Measurements from ENCODE around the gene SPOCK1. TPM values are rescaled to one million over a fixed set of nuclear protein-coding genes. Genes with fewer than 3 reads are reported as not detected.

SPOCK1 gene
- total and polyA plus RNA-seq, 2 experiments from 2014 or later = 8.2 to 10.5 TPM

- Mint-ChIP-seq H3K4me1 (no peaks in the 10 kb centered on the region; the same call in 2 of the 3 replicates), H3K4me3 (no peak overlapping the region), H3K27ac (no peak overlapping the region), H3K27me3 (ENCODE audit: insufficient read depth, low read depth, poor library complexity) (peaks cover 3% of the 10 kb centered on the region), H3K9me3 (no peaks in the 10 kb centered on the region), H3K36me3 (ENCODE audit: low read depth) (no peaks in the 10 kb centered on the region)
- DNase-seq (ENCODE audit: low spot score) (no peak), ATAC-seq (no peak)
- Histone ChIP-seq H3K36me3 (ENCODE audit: insufficient read depth) (no peaks in the 10 kb centered on the region), H3K4me1 (ENCODE audit: insufficient read depth) (no peaks in the 10 kb centered on the region), H3K79me2 (replicated peaks; ENCODE audit: insufficient read depth) (no peaks in the 10 kb centered on the region), H3F3A (replicated peaks; ENCODE audit: low read depth) (no peaks in the 10 kb centered on the region), H3K27me3 (ENCODE audit: insufficient read depth) (no peaks in the 10 kb centered on the region), H3K27ac (ENCODE audit: low read depth) (no peak overlapping the region), H4K20me1 (replicated peaks; ENCODE audit: insufficient read depth) (no peaks in the 10 kb centered on the region), H3K9me2 (ENCODE audit: insufficient read depth) (peaks cover 14% of the 10 kb centered on the region), H2AFZ (no peak overlapping the region), H3K4me3 (no peak overlapping the region), H3K4me2 (no peak overlapping the region)
- TF ChIP-seq EZH2 (IDR thresholded peaks at IDR 0.05; ENCODE audit: low read depth, unreplicated experiment) (no peak), ZNF114 (CRISPR knock-in tag; IDR thresholded peaks at IDR 0.05) (no peak), CTCF (conservative IDR thresholded peaks at IDR 0.05; ENCODE audit: low read depth in 2 of 2) (no peak), NANOG (IDR thresholded peaks at IDR 0.05; ENCODE audit: borderline replicate concordance) (no peak)
Observed at GRCh38 chr5:137185193-137185592, 313.9 kb downstream of the SPOCK1 start.

DNA sequence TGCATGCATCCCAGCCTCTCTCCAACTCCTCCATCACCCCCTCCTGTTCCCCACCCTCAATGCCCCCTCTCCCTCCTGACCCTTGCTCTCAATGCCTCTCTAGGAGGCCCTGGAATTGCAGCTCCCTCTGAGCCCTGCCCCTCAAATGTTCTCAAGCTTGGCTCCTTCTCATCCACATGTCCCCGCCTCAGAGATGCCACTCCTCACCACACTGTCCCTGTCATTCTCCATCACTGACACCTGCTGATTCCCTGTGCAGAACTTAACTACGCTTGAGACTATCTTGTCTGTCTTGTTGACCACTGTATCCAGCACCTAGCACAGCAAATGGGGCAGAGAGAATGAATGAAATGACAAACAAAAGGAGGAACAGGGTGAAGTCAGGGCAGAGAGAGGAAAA, 314.4 kb downstream of the SPOCK1 start:
- no peak overlapping the region for H3K27ac Mint-ChIP-seq
- peaks cover 3% of the 10 kb centered on the region for H3K27me3 Mint-ChIP-seq (ENCODE audit: insufficient read depth, low read depth, poor library complexity)
- no peak overlapping the region for H3K27ac ChIP-seq (ENCODE audit: low read depth)
- no peaks in the 10 kb centered on the region for H3K9me3 Mint-ChIP-seq
- no peak for DNase-seq (ENCODE audit: low spot score)
- H3K79me2 ChIP-seq (replicated peaks; ENCODE audit: insufficient read depth) = no peaks in the 10 kb centered on the region
- H3K4me1 Mint-ChIP-seq = no peaks in the 10 kb centered on the region; the same call in 2 of the 3 replicates
- no peak for ATAC-seq
- H4K20me1 ChIP-seq (replicated peaks; ENCODE audit: insufficient read depth) = no peaks in the 10 kb centered on the region
- H3K4me3 ChIP-seq = no peak overlapping the region
- H3K9me2 ChIP-seq (ENCODE audit: insufficient read depth) = peaks cover 14% of the 10 kb centered on the region
- no peak overlapping the region for H2AFZ ChIP-seq
- H3K36me3 ChIP-seq (ENCODE audit: insufficient read depth) = no peaks in the 10 kb centered on the region
- no peaks in the 10 kb centered on the region for H3F3A ChIP-seq (replicated peaks; ENCODE audit: low read depth)
- no peaks in the 10 kb centered on the region for H3K36me3 Mint-ChIP-seq (ENCODE audit: low read depth)
- no peak overlapping the region for H3K4me3 Mint-ChIP-seq
- H3K27me3 ChIP-seq (ENCODE audit: insufficient read depth) = no peaks in the 10 kb centered on the region
- no peaks in the 10 kb centered on the region for H3K4me1 ChIP-seq (ENCODE audit: insufficient read depth)
- H3K4me2 ChIP-seq = no peak overlapping the region
- no peak for TF ChIP-seq ZNF114 (CRISPR knock-in tag; IDR thresholded peaks at IDR 0.05)
- no peak for TF ChIP-seq JUNB (IDR thresholded peaks at IDR 0.05; ENCODE audit: unreplicated experiment)
- no peak for TF ChIP-seq STAT1 (IDR thresholded peaks at IDR 0.05; ENCODE audit: unreplicated experiment)
- TF ChIP-seq CTCF (conservative IDR thresholded peaks at IDR 0.05; ENCODE audit: low read depth in 2 of 2) = no peak
- no peak for TF ChIP-seq EZH2 (IDR thresholded peaks at IDR 0.05; ENCODE audit: low read depth, unreplicated experiment)
- no peak for TF ChIP-seq ZNF331 (CRISPR knock-in tag; IDR thresholded peaks at IDR 0.05; ENCODE audit: low read depth)
- no peak for TF ChIP-seq EZH2phosphoT487 (IDR thresholded peaks at IDR 0.05; ENCODE audit: unreplicated experiment)
- no peak for TF ChIP-seq NANOG (IDR thresholded peaks at IDR 0.05; ENCODE audit: borderline replicate concordance)
- TF ChIP-seq ETS1 (IDR thresholded peaks at IDR 0.05) = no peak
- TF ChIP-seq POLR2AphosphoS5 (IDR thresholded peaks at IDR 0.05; ENCODE audit: low read depth) = no peak
- TF ChIP-seq, protein P1, sequence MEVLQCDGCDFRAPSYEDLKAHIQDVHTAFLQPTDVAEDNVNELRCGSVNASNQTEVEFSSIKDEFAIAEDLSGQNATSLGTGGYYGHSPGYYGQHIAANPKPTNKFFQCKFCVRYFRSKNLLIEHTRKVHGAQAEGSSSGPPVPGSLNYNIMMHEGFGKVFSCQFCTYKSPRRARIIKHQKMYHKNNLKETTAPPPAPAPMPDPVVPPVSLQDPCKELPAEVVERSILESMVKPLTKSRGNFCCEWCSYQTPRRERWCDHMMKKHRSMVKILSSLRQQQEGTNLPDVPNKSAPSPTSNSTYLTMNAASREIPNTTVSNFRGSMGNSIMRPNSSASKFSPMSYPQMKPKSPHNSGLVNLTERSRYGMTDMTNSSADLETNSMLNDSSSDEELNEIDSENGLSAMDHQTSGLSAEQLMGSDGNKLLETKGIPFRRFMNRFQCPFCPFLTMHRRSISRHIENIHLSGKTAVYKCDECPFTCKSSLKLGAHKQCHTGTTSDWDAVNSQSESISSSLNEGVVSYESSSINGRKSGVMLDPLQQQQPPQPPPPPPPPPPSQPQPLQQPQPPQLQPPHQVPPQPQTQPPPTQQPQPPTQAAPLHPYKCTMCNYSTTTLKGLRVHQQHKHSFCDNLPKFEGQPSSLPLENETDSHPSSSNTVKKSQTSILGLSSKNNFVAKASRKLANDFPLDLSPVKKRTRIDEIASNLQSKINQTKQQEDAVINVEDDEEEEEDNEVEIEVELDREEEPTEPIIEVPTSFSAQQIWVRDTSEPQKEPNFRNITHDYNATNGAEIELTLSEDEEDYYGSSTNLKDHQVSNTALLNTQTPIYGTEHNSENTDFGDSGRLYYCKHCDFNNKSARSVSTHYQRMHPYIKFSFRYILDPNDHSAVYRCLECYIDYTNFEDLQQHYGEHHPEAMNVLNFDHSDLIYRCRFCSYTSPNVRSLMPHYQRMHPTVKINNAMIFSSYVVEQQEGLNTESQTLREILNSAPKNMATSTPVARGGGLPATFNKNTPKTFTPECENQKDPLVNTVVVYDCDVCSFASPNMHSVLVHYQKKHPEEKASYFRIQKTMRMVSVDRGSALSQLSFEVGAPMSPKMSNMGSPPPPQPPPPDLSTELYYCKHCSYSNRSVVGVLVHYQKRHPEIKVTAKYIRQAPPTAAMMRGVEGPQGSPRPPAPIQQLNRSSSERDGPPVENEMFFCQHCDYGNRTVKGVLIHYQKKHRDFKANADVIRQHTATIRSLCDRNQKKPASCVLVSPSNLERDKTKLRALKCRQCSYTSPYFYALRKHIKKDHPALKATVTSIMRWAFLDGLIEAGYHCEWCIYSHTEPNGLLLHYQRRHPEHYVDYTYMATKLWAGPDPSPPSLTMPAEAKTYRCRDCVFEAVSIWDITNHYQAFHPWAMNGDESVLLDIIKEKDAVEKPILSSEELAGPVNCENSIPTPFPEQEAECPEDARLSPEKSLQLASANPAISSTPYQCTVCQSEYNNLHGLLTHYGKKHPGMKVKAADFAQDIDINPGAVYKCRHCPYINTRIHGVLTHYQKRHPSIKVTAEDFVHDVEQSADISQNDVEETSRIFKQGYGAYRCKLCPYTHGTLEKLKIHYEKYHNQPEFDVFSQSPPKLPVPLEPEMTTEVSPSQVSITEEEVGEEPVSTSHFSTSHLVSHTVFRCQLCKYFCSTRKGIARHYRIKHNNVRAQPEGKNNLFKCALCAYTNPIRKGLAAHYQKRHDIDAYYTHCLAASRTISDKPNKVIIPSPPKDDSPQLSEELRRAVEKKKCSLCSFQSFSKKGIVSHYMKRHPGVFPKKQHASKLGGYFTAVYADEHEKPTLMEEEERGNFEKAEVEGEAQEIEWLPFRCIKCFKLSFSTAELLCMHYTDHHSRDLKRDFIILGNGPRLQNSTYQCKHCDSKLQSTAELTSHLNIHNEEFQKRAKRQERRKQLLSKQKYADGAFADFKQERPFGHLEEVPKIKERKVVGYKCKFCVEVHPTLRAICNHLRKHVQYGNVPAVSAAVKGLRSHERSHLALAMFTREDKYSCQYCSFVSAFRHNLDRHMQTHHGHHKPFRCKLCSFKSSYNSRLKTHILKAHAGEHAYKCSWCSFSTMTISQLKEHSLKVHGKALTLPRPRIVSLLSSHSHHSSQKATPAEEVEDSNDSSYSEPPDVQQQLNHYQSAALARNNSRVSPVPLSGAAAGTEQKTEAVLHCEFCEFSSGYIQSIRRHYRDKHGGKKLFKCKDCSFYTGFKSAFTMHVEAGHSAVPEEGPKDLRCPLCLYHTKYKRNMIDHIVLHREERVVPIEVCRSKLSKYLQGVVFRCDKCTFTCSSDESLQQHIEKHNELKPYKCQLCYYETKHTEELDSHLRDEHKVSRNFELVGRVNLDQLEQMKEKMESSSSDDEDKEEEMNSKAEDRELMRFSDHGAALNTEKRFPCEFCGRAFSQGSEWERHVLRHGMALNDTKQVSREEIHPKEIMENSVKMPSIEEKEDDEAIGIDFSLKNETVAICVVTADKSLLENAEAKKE (CRISPR knock-in tag; IDR thresholded peaks at IDR 0.05) = no peak

All from GM23338 (cell line).